SKM-1 treated with dmso at 0.1 percent for 144 hours (cell line): ENCODE results near the gene CEP120.
A peak's percentile ranks its signal among the peaks of the same experiment; 100 is the strongest.
"Not testable (repeated sequence)": the region's sequence is repeated elsewhere in the genome, so short reads cannot be mapped to it uniquely, and the experiment has no call there.

Experiments
- DNase-seq: peaks from one replicate; lab custom pipeline; 2025; ENCODE audit not compliant: unreplicated experiment; lab: John Stamatoyannopoulos, UW

Gene CEP120

GRCh38 chr5:123439709-123440108 lies 16.5 kb upstream of the CEP120 start:
- DNase-seq = no peak

- no peak for DNase-seq
Measured at GRCh38 chr5:123438902-123439301, 15.7 kb upstream of the CEP120 start.

GRCh38 chr5:123438244-123438643 lies 15.0 kb upstream of the CEP120 start:
- no peak for DNase-seq

DNA sequence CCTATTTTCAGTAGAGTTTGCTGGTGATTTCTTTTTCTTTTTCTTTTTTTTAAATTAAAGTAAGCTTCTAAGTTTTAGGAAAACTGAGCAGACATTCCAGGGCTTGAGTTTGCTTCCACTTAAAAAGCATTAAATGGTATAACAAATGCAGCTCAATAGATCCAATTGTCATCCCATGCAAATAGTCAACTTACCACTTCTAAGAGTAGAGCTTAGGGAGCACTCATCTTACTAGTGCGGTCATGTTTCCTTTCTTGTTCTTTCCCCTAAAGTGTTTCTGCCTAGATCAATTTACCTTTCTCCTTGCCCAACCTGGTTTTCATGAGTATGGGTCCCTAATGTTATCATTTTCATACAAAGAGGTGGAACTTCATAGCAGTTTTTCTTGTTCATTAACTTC lies 13.0 kb upstream of the CEP120 start:
- no peak for DNase-seq

DNA sequence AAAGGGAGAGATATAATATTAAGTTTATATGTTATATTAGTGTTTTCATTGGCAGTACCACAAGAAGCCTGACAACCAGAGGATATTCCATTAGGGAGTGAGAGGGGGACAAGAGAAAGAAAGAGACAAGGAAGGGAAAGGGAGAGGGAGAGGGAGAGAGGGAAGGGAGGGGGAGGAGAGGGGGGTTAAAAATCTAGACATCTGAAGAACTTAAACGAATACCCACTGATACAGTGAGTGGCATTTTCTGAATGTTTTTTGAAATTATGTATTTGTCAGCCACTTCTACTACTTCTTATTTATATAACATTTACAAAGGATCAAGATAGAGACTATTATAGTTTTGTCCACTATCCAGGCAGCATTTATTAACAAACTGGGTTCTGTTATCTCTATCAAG lies 11.6 kb upstream of the CEP120 start:
- no peak for DNase-seq

DNA sequence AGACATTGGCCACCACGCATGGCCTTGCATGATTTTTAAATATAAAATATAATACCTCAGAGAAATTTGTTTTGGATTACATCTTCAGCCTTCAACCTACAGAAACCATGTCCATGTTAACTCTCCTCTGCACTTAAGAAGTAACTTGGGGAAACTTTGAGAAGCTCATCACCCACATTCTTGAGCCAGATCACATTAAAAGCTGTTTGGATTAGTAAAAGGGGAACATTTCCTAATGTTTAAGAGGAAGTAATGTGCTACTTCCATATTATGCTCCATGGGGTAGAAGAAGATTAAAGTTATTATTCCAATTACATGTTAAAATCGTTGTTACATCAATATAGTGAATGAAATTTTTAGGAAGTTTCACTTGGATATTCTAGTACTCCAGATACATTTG lies 10.4 kb upstream of the CEP120 start:
- no peak for DNase-seq

DNA sequence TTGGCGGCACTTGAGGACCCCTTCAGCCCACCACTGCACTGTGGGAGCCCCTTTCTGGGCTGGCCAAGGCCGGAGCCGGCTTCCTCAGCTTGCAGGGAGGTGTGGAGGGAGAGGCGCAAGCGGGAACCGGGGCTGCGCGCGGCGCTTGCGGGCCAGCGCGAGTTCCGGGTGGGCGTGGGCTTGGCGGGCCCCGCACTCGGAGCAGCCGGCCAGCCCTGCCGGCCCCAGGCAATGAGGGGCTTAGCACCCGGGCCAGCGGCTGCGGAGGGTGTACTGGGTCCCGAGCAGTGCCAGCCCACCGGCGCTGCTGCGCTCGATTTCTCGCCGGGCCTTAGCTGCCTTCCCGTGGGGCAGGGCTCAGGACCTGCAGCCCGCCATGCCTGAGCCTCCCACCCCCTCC lies 7.2 kb upstream of the CEP120 start:
- DNase-seq = not testable (repeated sequence)

DNA sequence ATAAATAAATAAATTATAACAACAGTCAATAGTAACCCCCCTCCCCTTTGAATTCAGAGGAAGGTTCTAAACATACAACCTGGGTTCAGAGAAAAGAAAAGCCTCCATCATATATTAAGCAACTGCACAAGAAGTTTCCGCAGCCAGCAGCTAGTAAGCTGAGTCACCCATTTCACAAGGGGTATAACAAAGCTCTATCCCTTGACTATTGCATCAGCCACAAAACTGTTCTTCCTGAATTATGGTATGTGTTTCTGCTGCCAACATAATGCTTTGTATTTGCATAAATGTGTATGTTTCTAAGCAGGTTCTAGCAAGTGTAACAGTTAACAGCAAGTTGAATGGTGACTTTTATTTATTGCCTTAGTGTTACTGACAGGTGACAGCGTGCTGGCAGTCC lies 6.8 kb upstream of the CEP120 start:
- DNase-seq = peak; percentile 96

- DNase-seq = no peak
Measured at GRCh38 chr5:123429221-123429954, 6.2 kb upstream of the CEP120 start.

DNA sequence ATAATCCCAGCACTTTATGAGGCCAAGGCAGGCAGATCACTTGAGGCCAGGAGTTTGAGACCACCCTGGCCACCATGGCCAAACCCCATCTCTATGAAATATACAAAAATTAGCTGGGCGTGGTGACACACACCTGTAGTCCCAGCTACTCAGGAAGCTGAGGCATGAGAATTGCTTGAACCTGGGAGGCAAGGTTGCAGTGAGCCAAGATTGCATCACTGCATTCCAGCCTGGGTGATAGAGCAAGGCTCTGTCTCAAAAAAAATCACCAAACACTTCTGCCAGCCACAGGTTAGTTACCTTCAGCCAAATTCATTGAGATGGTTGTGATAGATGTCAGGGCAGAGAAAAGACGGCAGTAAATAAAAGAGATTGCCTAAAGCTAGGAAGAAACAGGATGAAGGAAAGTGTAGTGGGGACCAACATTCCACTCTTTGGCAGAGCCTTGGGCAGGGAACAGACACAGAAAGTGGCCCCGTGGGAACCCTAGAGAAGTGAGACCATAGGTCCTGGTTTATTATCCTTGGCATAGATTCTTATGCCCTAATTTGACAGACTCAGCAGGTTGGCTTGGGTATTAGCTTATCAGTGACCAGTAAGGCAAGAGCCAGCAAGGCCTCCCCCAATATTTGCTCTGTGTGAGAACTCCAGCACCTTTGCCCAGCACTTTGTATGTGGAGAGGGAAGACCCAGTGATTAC lies 5.5 kb upstream of the CEP120 start:
- DNase-seq = no peak

- DNase-seq = no peak
Measured at GRCh38 chr5:123427281-123427680, 4.1 kb upstream of the CEP120 start.

- peak; percentile 38 for DNase-seq
Measured at GRCh38 chr5:123425431-123425830, 2.2 kb upstream of the CEP120 start.

DNA sequence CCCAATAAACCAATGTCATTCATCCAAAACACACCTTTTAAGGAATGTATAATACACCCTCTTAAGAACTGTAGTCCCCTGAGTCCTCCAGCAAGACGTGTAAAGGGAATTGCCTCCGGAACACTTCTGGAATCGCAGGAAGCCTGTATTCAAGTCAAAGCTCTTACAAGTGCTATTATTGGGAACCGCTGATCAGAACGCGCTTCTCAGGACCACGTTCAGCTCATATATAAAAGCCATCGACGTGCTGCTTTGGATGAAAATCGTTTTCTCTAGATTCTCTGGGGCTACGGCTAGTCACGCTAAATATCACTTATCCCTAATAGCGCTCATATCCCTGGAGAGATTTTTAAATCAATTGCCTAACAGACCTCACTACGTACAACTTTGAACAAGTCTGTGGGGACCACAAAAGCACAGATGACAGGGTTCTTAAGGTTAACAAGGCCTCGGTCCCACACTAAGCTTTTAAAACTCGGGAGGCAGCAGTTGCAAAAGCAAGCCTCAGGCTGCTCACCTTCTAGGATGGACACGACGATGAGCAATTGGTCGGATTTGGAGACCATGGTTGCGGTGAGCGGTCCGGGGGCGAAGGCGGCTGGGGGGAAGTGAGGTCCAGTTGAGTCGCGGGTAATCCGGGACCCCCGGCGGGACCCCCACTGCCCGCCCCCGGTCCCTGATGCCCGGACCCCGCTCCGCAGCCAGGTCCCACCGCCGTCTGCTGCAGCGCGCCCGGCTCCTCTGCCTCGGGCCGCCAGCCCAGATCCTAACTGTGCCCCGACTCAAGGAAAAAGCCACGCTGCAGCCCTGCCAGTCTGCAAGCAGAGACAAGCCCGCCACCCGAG lies 548 bp downstream of the CEP120 start:
- DNase-seq = no peak

DNA sequence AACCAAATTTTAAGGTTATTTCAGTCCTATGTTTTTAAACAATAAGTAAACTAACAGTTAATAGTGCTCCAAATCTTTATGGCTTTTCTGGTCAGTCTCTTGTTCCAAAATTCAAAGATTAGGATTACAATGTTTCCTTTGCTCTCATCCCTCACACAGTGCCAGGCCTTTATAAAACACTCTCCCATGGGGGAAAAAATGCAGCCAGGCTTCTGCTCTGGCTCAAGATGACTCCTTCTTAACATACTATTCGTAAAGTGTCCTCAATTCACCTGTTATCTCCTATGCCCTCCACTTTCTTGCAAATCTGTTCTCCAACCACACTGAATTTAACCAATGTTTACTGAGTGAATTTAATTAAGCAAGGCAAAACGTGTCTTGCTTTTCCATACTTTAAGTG lies 1.4 kb downstream of the CEP120 start:
- no peak for DNase-seq

DNA sequence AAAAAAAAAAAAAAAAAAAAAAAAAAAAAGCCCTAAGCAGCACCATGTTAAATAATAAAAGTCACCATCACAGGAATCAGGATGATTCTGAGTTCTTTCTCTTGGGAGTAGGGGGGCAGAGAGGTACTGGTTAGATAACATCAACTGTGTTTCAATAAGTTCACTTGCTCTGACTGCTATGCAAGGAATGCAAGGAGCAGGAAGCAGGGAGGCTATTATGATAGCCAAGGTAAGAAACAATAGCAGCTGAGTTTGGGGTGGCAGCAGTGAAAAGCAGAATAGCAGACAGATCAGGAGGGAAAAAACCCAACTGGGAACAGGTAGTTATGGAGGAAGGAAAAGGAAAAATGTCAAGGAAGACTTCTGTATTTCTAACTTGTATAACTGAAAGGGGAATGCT lies 8.2 kb downstream of the CEP120 start:
- DNase-seq = no peak

DNA sequence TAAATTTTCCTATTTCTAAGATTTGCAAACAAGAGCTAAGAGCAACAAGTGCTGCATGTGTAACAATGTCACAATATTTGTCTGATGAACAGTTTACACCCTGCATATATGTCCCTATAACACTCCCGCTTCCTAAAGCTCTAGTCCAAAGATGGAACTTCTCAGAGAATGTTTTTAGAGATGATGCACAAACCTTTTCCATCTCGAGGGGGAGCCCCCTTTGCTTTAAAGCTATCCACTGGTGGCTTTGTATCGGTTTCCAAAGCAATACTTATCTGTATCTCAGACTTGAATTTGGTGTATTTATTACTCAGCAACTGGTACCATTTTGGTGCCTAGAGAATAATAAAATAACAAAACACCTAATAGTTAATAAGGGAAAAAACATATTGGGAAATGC lies 11.0 kb downstream of the CEP120 start:
- no peak for DNase-seq

DNA sequence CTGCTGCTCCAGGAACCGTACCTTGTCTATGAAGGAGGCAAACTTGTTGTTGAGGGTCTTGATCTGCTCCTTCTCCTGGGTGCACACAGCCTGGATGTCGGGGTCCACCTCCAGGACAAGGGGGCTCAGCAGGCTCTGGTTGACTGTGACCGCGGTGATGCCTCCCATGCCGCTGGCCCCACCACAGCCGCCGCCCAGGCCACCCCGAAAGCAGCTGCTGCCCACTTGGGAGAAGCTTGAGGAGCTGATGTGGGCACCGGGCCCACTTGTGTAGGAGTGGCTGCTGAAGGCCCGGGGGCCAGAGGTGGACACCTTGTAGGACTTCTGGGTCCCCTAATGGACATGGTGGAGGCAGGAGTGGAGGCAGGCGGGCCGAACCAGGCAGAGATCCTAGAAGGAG lies 21.2 kb downstream of the CEP120 start:
- not testable (repeated sequence) for DNase-seq

- no peak for DNase-seq
Measured at GRCh38 chr5:123401320-123401719, 21.9 kb downstream of the CEP120 start.

DNA sequence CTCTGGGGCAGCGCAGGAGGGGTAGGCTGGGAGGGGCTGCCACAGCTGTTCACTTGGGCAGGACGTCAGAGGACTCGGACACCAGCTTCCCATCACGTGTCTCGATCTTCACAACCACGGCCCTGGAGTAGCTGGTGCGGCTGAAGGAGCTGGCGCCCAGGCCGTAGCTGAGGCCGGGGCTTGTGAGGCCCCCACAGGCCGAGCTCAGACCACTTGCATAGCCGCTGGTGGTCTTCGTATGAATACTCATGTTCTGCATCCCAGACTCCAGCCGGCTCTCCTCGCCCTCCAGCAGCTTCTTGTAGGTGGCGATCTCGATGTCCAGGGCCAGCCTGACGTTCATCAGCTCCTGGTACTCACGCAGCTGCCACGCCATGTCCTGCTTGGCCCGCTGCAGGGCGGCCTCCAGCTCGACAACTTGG lies 22.3 kb downstream of the CEP120 start:
- not testable (repeated sequence) for DNase-seq

DNA sequence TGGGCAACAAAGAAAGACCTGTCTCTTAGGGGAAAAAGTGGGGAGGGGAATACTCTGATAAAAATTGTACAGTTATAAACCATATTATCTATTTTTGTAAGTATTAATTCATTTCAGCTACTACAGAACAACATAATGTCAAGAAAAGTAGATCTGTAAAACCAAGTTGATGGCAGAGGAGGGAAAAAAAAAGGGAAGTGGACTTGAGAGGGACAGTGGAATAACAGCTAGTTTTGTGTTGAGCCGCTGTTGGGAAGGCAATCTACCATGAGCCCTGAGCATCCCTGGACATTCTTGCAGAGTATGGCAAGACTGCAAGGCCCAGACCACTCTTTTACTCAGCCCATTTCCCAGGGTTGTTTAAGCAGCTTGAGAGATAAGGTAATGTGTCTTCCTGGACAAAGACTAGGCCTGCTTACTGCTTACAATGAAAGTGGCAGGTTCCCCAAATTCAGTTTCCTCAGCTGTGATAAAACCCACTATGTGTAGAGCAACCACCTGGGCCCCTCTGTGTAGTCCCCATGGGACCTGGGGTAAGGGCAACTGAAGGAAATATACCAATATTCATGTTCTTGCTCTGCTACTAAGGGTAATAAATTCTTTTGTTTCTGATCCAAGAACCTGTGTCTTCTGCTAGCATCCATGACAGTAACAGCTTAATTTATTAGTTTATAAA lies 25.0 kb downstream of the CEP120 start:
- no peak for DNase-seq

GRCh38 chr5:123397538-123397937 lies 25.7 kb downstream of the CEP120 start:
- no peak for DNase-seq
